B cell (primary cell): ENCODE measurements around the gene DPRX. TPM values are rescaled to one million over a fixed set of nuclear protein-coding genes. Genes with fewer than 3 reads are reported as not detected.

Experiments
- ATAC-seq: fragments of 200-7000 bp; cut with Tn5 transposase; one replicate; pipeline ENCODE4 v1.10.0; 2021; ENCODE audit warnings: low read depth, mild to moderate bottlenecking, moderate number of reproducible peaks, moderate library complexity
- CTCF ChIA-PET: fragments of 350-600 bp; sonication (Branson Sonifier 250); formaldehyde crosslinking; loops from one replicate; lab custom pipeline; 2021; ENCODE audit warnings: antibody characterized with exemption, inconsistent platforms; lab: Charles Lee
- POLR2A ChIA-PET: fragments of 350-600 bp; sonication (Branson Sonifier 250); formaldehyde crosslinking; loops from one replicate; lab custom pipeline; 2021; ENCODE audit warnings: antibody characterized with exemption; lab: Charles Lee
- DNase-seq: peaks from one replicate; pipeline ENCODE4 v3.0.0; 2013
- H2AFZ ChIP-seq: 2 replicates; pipeline ENCODE4 v1.6.1; 2012; ENCODE audit warnings: mild to moderate bottlenecking, low read depth, low read length; ENCODE audit not compliant: insufficient read depth, poor library complexity, severe bottlenecking
- H3K27ac ChIP-seq, 2 donors: 1 replicate in 1 of 2; 2 replicates in 1 of 2; pipeline ENCODE4 v1.5.1; 2012 to 2013; ENCODE audit warnings: low read length in 2 of 2, mild to moderate bottlenecking in 2 of 2, moderate library complexity in 1 of 2
- H3K27me3 ChIP-seq, 4 experiments: fragments of 200-600 bp in 1 of 4; sonication (generic) in 1 of 4; replicated peaks in 1 of 4; 1 replicate in 2 of 4; 2 replicates in 2 of 4; pipeline versions ENCODE4 v1.6.1 to v1.7.0; 2013 to 2016; ENCODE audit warnings: low read length in 3 of 4, mild to moderate bottlenecking in 2 of 4, mixed read lengths in 1 of 4, moderate library complexity in 1 of 4; ENCODE audit not compliant: insufficient read depth in 4 of 4, control insufficient read depth in 3 of 4; ENCODE audit errors: control extremely low read depth in 1 of 4
- H3K36me3 ChIP-seq, 2 experiments: replicated peaks in 1 of 2; 1 replicate in 1 of 2; 2 replicates in 1 of 2; pipeline versions ENCODE4 v1.6.1 to v1.7.1; 2013; ENCODE audit warnings: low read length in 1 of 2; ENCODE audit not compliant: insufficient read depth in 2 of 2, control insufficient read depth in 1 of 2; ENCODE audit errors: control extremely low read depth in 1 of 2, extremely low read depth in 1 of 2
- H3K4me1 ChIP-seq, 2 donors: fragments of 200-600 bp in 1 of 2; sonication (generic) in 1 of 2; 1 replicate in 1 of 2; 2 replicates in 1 of 2; pipeline versions ENCODE4 v1.5.1 to v1.6.1; 2013 to 2017; ENCODE audit warnings: low read length in 2 of 2; ENCODE audit not compliant: control insufficient read depth in 2 of 2, insufficient read depth in 2 of 2
- H3K4me2 ChIP-seq: replicated peaks from 2 replicates; pipeline ENCODE3; 2012; ENCODE audit warnings: mild to moderate bottlenecking, low read depth, low read length; ENCODE audit not compliant: poor library complexity, severe bottlenecking
- H3K4me3 ChIP-seq, 5 experiments: fragments of 200-600 bp in 1 of 5; sonication (generic) in 1 of 5; 1 replicate in 3 of 5; 2 replicates in 2 of 5; pipeline versions ENCODE4 v1.5.1 to v1.7.0; 2011 to 2016; ENCODE audit warnings: low read length in 4 of 5, mild to moderate bottlenecking in 4 of 5, low read depth in 2 of 5, control low read depth in 1 of 5, moderate library complexity in 1 of 5; ENCODE audit not compliant: insufficient read depth in 1 of 5; ENCODE audit errors: control extremely low read depth in 1 of 5, extremely low read depth in 1 of 5
- H3K79me2 ChIP-seq: fragments of 200-600 bp; sonication (generic); one replicate; pipeline ENCODE4 v1.6.0; 2016; ENCODE audit warnings: low read length; ENCODE audit not compliant: control insufficient read depth, insufficient read depth
- H3K9ac ChIP-seq: fragments of 200-600 bp; sonication (generic); 2 replicates; pipeline ENCODE4 v1.6.1; 2017; ENCODE audit warnings: mild to moderate bottlenecking, low read length, moderate library complexity
- H3K9me3 ChIP-seq, 3 donors: one replicate each; pipeline versions ENCODE4 v1.6.1 to v1.7.1; 2013; ENCODE audit warnings: low read length in 2 of 3; ENCODE audit not compliant: control insufficient read depth in 2 of 3, insufficient read depth in 1 of 3; ENCODE audit errors: control extremely low read depth in 1 of 3
- H4K20me1 ChIP-seq: 2 replicates; pipeline ENCODE4 v1.6.0; 2012; ENCODE audit warnings: mild to moderate bottlenecking, low read length; ENCODE audit not compliant: insufficient read depth, control insufficient read depth, poor library complexity, severe bottlenecking
- H3K27ac Mint-ChIP-seq: one replicate; pipeline ENCODE4 v1.8.0; 2021; ENCODE audit warnings: mixed read lengths
- H3K27me3 Mint-ChIP-seq: one replicate; pipeline ENCODE4 v1.8.0; 2021; ENCODE audit warnings: mixed read lengths
- H3K4me1 Mint-ChIP-seq: one replicate; pipeline ENCODE4 v1.8.0; 2021; ENCODE audit warnings: mixed read lengths
- H3K4me3 Mint-ChIP-seq: one replicate; pipeline ENCODE4 v1.8.0; 2021; ENCODE audit warnings: mixed read lengths
- H3K9me3 Mint-ChIP-seq: one replicate; pipeline ENCODE4 v1.8.0; 2022; ENCODE audit warnings: mixed read lengths; ENCODE audit not compliant: insufficient read depth
- CTCF ChIP-seq: fragments of 200-600 bp; IDR thresholded peaks from one replicate; pipeline ENCODE4 v1.8.0; 2022; ENCODE audit warnings: antibody characterized with exemption, mild to moderate bottlenecking
- EZH2 ChIP-seq: IDR thresholded peaks from 2 replicates; pipeline ENCODE4 v1.6.1; 2012; ENCODE audit warnings: borderline replicate concordance, low read depth, mild to moderate bottlenecking, moderate library complexity, low read length; ENCODE audit not compliant: insufficient read depth, poor library complexity, severe bottlenecking
- WGBS: methylation state at CpG from one replicate; pipeline ENCODE4 v1.1.5; 2013; ENCODE audit warnings: missing lambda C conversion rate; ENCODE audit not compliant: insufficient coverage; 5-methylcytosine and 5-hydroxymethylcytosine counted together
- intact Hi-C: fragments of 100-400 bp; cut with micrococcal nuclease; formaldehyde crosslinking; loops from one replicate; pipeline ENCODE4 v1.10.0; 2022
- polyA plus RNA-seq: library from polyadenylated mRNA; depleted of rRNA; stranded (reverse); fragments of >200 nt; gene quantifications from 2 replicates; pipeline ENCODE4 v1.2.3, GENCODE V29; 2012
- small RNA-seq: library from RNA; depleted of rRNA; stranded (forward); fragments of <200 nt; gene quantifications from one replicate; pipeline ENCODE3, GENCODE V24; 2012; ENCODE audit warnings: low replicate concordance, low read depth; ENCODE audit not compliant: insufficient read length
- total RNA-seq, 2 donors: library from RNA; stranded (reverse); fragments of 120-200 nt in 1 of 2; gene quantifications; 1 replicate in 1 of 2; 2 replicates in 1 of 2; pipeline versions ENCODE4 v1.2.3 to v1.2.4, GENCODE V29; 2013 to 2022

The DPRX gene
- total and polyA plus RNA-seq, 2 donors (not counting 1 experiment from before 2014, with no cell fraction given) = not detected

- intact Hi-C loops = no loop called here
- Histone ChIP-seq H3K27me3 (no peaks in the 10 kb centered on the region), H3K4me1 (no peaks in the 10 kb centered on the region), H2AFZ (no peak overlapping the region), H4K20me1 (no peaks in the 10 kb centered on the region), H3K4me3 (no peak overlapping the region), H3K9me3 (peaks cover 0 to 19% (median 0%) of the 10 kb centered on the region in 3 donors), H3K27ac (no peak overlapping the region), H3K4me2 (no peak overlapping the region), H3K36me3 (no peaks in the 10 kb centered on the region), H3K9ac (no peak overlapping the region), H3K79me2 (no peaks in the 10 kb centered on the region)
- H3K4me3 Mint-ChIP-seq = no peak overlapping the region
- DNase-seq (no peak), ATAC-seq (no peak)
- TF ChIP-seq CTCF = no peak
- no peak for TF ChIP-seq EZH2
- WGBS = 100% methylated on average over 3 of the region's 5 CpGs
- no peaks in the 10 kb centered on the region for H3K4me1 Mint-ChIP-seq
- ChIA-PET POLR2A (no interaction called here), CTCF (interaction anchor here (1.2 kb wide), 1 partner anchor 10 kb away, joined by 3 read pairs; no protein-coding TSS in a partner anchor)
- peaks cover 2% of the 10 kb centered on the region for H3K9me3 Mint-ChIP-seq
- H3K27me3 Mint-ChIP-seq = no peaks in the 10 kb centered on the region
- no peak overlapping the region for H3K27ac Mint-ChIP-seq
Measured at GRCh38 chr19:53670345-53670744, 38.5 kb downstream of the DPRX start.

- Histone ChIP-seq H3K4me1 (no peaks in the 10 kb centered on the region), H3K4me2 (no peak overlapping the region), H3K9ac (no peak overlapping the region), H3K79me2 (no peaks in the 10 kb centered on the region), H3K36me3 (no peaks in the 10 kb centered on the region), H3K9me3 (peaks cover 0 to 14% (median 2%) of the 10 kb centered on the region in 3 donors), H3K27ac (no peak overlapping the region), H2AFZ (no peak overlapping the region), H4K20me1 (no peaks in the 10 kb centered on the region), H3K27me3 (no peaks in the 10 kb centered on the region), H3K4me3 (no peak overlapping the region)
- H3K4me3 Mint-ChIP-seq = no peak overlapping the region
- no peak for TF ChIP-seq EZH2
- TF ChIP-seq CTCF = no peak
- H3K4me1 Mint-ChIP-seq = no peaks in the 10 kb centered on the region
- intact Hi-C loops = no loop called here
- ATAC-seq (no peak), DNase-seq (no peak)
- 68% methylated on average over 3 of the region's 3 CpGs for WGBS
- POLR2A ChIA-PET = no interaction called here
- CTCF ChIA-PET = no interaction called here
- H3K27me3 Mint-ChIP-seq = no peaks in the 10 kb centered on the region
- H3K9me3 Mint-ChIP-seq = peaks cover 2% of the 10 kb centered on the region
- no peak overlapping the region for H3K27ac Mint-ChIP-seq
Measured at GRCh38 chr19:53671663-53672062, 39.9 kb downstream of the DPRX start.

Small RNA genes within 50 kb of the gene (small RNA-seq; reads per million reads assigned to genes)
- not detected for gene MIR1323
- gene MIR498 = not detected
- gene MIR512-1 = not detected
- gene MIR512-2 = not detected
- not detected for gene MIR515-1
- gene MIR515-2 = not detected
- not detected for gene MIR519C
- gene MIR519E = not detected
- gene MIR520E = not detected
- not detected for gene RNU6-698P

Other genes with a start within 250 kb of the DPRX start
- 24.0 and 26.6 TPM in 2 replicates for gene ZNF765, start 236.8 kb upstream of the DPRX start, total RNA-seq
- 5.3 and 10.7 TPM in 2 replicates for gene ZNF765, start 236.8 kb upstream of the DPRX start, polyA plus RNA-seq
- 14.9 and 18.9 TPM in 2 replicates for gene ZNF761, start 200.0 kb upstream of the DPRX start, total RNA-seq
- 10.4 and 12.1 TPM in 2 replicates for gene ZNF761, start 200.0 kb upstream of the DPRX start, polyA plus RNA-seq
- 7.8 and 10.8 TPM in 2 replicates for gene ZNF813, start 164.3 kb upstream of the DPRX start, total RNA-seq
- 1.2 and 1.5 TPM in 2 replicates for gene ZNF813, start 164.3 kb upstream of the DPRX start, polyA plus RNA-seq
- 60.1 and 68.2 TPM in 2 replicates for gene ZNF331, start 93.9 kb upstream of the DPRX start, total RNA-seq
- gene ZNF331, start 93.9 kb upstream of the DPRX start, polyA plus RNA-seq = 21.6 and 109 TPM in 2 replicates
- not detected in 2 replicates for gene NLRP12, start 192.3 kb downstream of the DPRX start, total RNA-seq
- gene NLRP12, start 192.3 kb downstream of the DPRX start, polyA plus RNA-seq = 0.22 and 0.26 TPM in 2 replicates
- gene MYADM, start 235.9 kb downstream of the DPRX start, total RNA-seq = 18.5 and 18.9 TPM in 2 replicates
- 172 and 184 TPM in 2 replicates for gene MYADM, start 235.9 kb downstream of the DPRX start, polyA plus RNA-seq